Measurements from ENCODE around the gene MTMR12.

MTMR12 gene

DNA sequence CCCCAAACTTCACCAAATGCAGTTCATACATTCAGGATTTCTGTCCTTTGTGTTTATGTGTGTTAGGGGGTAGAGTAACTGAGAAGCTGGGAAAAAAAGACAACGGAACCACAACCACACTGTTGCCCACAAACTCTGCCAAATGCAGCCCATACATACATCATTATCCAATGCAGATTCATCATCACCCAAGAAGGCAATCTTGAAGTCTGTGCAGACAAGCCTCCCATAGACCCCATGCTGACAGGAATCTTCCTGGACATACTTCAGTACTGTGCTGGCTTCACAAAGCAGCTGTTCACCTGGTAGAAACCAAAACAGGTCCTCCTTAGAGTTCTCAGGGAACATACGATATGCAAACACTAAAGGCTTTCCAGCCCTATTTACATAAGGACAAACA lies 38.9 kb downstream of the MTMR12 start:
- Histone ChIP-seq H2BK5ac (ENCODE audit: low read depth, low read length, poor library complexity) (no peak overlapping the region), H3K79me1 (ENCODE audit: low read length) (no peaks in the 10 kb centered on the region), H4K8ac (ENCODE audit: low read depth, low read length) (no peak overlapping the region), H3K4ac (ENCODE audit: low read depth, low read length) (no peak overlapping the region), H4K91ac (ENCODE audit: low read depth, low read length) (no peak overlapping the region), H3K4me2 (ENCODE audit: low read length) (no peak overlapping the region), H3K4me1 (ENCODE audit: control insufficient read depth in 1 of 2, insufficient read depth in 2 of 2, low read length in 2 of 2) (no peaks in the 10 kb centered on the region), H4K12ac (ENCODE audit: low read depth, low read length) (no peak overlapping the region), H3K4me3 (ENCODE audit: low read depth, low read length) (no peak overlapping the region), H3K9ac (ENCODE audit: low read length) (no peak overlapping the region), H2BK120ac (ENCODE audit: insufficient read depth, low read length, poor library complexity) (no peak overlapping the region), H3K23ac (ENCODE audit: low read length) (no peak overlapping the region), H3K27ac (ENCODE audit: low read depth, low read length) (no peak overlapping the region), H2AK5ac (ENCODE audit: low read length) (no peak overlapping the region), H3K79me2 (ENCODE audit: control insufficient read depth, insufficient read depth, low read length, poor library complexity) (no peaks in the 10 kb centered on the region), H3K36me3 (ENCODE audit: control insufficient read depth in 1 of 2, insufficient read depth in 2 of 2, low read length in 2 of 2) (peaks cover 6 to 7% of the 10 kb centered on the region in 2 experiments), H2AFZ (ENCODE audit: insufficient read depth, low read length, poor library complexity) (no peak overlapping the region), H3K27me3 (ENCODE audit: insufficient read depth, low read length) (no peaks in the 10 kb centered on the region), H3K14ac (ENCODE audit: low read length) (no peak overlapping the region), H2BK12ac (ENCODE audit: low read length) (no peak overlapping the region), H3K9me3 (ENCODE audit: insufficient read depth, low read depth, low read length) (no peaks in the 10 kb centered on the region), H3K18ac (ENCODE audit: low read length) (no peak overlapping the region)
- WGBS (ENCODE audit: extremely low coverage, insufficient coverage, insufficient read length) = no CpG with 5 or more reads among the region's 2 CpGs
- no peak for DNase-seq

DNA sequence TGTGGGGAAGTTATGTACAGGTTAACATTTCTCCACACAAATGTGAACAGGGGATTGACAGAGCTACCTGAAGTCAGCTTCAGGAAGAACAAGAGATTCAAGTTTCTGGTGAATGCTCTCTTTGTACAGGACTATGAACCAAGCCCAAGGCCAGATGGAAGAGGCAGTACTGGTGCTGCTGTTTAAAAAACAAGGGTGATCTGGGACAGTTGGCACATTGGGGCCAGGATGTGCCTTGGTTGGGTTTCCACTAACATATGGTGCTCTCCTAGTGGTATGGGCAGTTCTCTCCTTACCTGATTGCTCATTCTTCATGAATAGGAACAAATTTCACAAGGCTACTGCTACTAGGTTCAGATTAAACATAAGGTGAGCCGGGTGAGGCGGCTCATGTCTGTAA lies 40.0 kb downstream of the MTMR12 start:
- Histone ChIP-seq H3K4ac (ENCODE audit: low read depth, low read length) (no peak overlapping the region), H3K79me2 (ENCODE audit: control insufficient read depth, insufficient read depth, low read length, poor library complexity) (no peaks in the 10 kb centered on the region), H3K27me3 (ENCODE audit: insufficient read depth, low read length) (no peaks in the 10 kb centered on the region), H4K12ac (ENCODE audit: low read depth, low read length) (no peak overlapping the region), H4K91ac (ENCODE audit: low read depth, low read length) (no peak overlapping the region), H3K36me3 (ENCODE audit: control insufficient read depth in 1 of 2, insufficient read depth in 2 of 2, low read length in 2 of 2) (peaks cover 7 to 10% of the 10 kb centered on the region in 2 experiments), H3K79me1 (ENCODE audit: low read length) (no peaks in the 10 kb centered on the region), H2BK120ac (ENCODE audit: insufficient read depth, low read length, poor library complexity) (no peak overlapping the region), H3K14ac (ENCODE audit: low read length) (no peak overlapping the region), H4K8ac (ENCODE audit: low read depth, low read length) (no peak overlapping the region), H3K23ac (ENCODE audit: low read length) (no peak overlapping the region), H3K27ac (ENCODE audit: low read depth, low read length) (no peak overlapping the region), H3K4me1 (ENCODE audit: control insufficient read depth in 1 of 2, insufficient read depth in 2 of 2, low read length in 2 of 2) (no peaks in the 10 kb centered on the region), H3K4me3 (ENCODE audit: low read depth, low read length) (no peak overlapping the region), H2AK5ac (ENCODE audit: low read length) (no peak overlapping the region), H2BK5ac (ENCODE audit: low read depth, low read length, poor library complexity) (no peak overlapping the region), H3K18ac (ENCODE audit: low read length) (no peak overlapping the region), H2BK12ac (ENCODE audit: low read length) (no peak overlapping the region), H3K9ac (ENCODE audit: low read length) (no peak overlapping the region), H3K4me2 (ENCODE audit: low read length) (no peak overlapping the region), H2AFZ (ENCODE audit: insufficient read depth, low read length, poor library complexity) (no peak overlapping the region), H3K9me3 (ENCODE audit: insufficient read depth, low read depth, low read length) (no peaks in the 10 kb centered on the region)
- DNase-seq = no peak
- no CpG with 5 or more reads among the region's 2 CpGs for WGBS (ENCODE audit: extremely low coverage, insufficient coverage, insufficient read length)

GRCh38 chr5:32270946-32271345 lies 41.8 kb downstream of the MTMR12 start:
- no peak overlapping the region for H2AK5ac ChIP-seq (ENCODE audit: low read length)
- H4K91ac ChIP-seq (ENCODE audit: low read depth, low read length) = no peak overlapping the region
- H2BK12ac ChIP-seq (ENCODE audit: low read length) = no peak overlapping the region
- no peak overlapping the region for H4K12ac ChIP-seq (ENCODE audit: low read depth, low read length)
- DNase-seq = no peak
- H3K4me3 ChIP-seq (ENCODE audit: low read depth, low read length) = no peak overlapping the region
- H3K9me3 ChIP-seq (ENCODE audit: insufficient read depth, low read depth, low read length) = no peaks in the 10 kb centered on the region
- no peak overlapping the region for H3K14ac ChIP-seq (ENCODE audit: low read length)
- no peaks in the 10 kb centered on the region for H3K79me1 ChIP-seq (ENCODE audit: low read length)
- no peak overlapping the region for H3K27ac ChIP-seq (ENCODE audit: low read depth, low read length)
- H3K4me2 ChIP-seq (ENCODE audit: low read length) = no peak overlapping the region
- peaks cover 9 to 11% of the 10 kb centered on the region in 2 experiments for H3K36me3 ChIP-seq (ENCODE audit: control insufficient read depth in 1 of 2, insufficient read depth in 2 of 2, low read length in 2 of 2)
- H4K8ac ChIP-seq (ENCODE audit: low read depth, low read length) = no peak overlapping the region
- H3K27me3 ChIP-seq (ENCODE audit: insufficient read depth, low read length) = no peaks in the 10 kb centered on the region
- H2BK120ac ChIP-seq (ENCODE audit: insufficient read depth, low read length, poor library complexity) = no peak overlapping the region
- WGBS (ENCODE audit: extremely low coverage, insufficient coverage, insufficient read length) = no CpG with 5 or more reads among the region's 1 CpG
- H3K18ac ChIP-seq (ENCODE audit: low read length) = no peak overlapping the region
- H2BK5ac ChIP-seq (ENCODE audit: low read depth, low read length, poor library complexity) = no peak overlapping the region
- no peak overlapping the region for H3K9ac ChIP-seq (ENCODE audit: low read length)
- no peak overlapping the region for H3K4ac ChIP-seq (ENCODE audit: low read depth, low read length)
- no peaks in the 10 kb centered on the region for H3K79me2 ChIP-seq (ENCODE audit: control insufficient read depth, insufficient read depth, low read length, poor library complexity)
- no peaks in the 10 kb centered on the region for H3K4me1 ChIP-seq (ENCODE audit: control insufficient read depth in 1 of 2, insufficient read depth in 2 of 2, low read length in 2 of 2)
- H3K23ac ChIP-seq (ENCODE audit: low read length) = no peak overlapping the region
- H2AFZ ChIP-seq (ENCODE audit: insufficient read depth, low read length, poor library complexity) = no peak overlapping the region

GRCh38 chr5:32270178-32270577 lies 42.6 kb downstream of the MTMR12 start:
- no peak overlapping the region for H2AK5ac ChIP-seq (ENCODE audit: low read length)
- no CpG with 5 or more reads among the region's 4 CpGs for WGBS (ENCODE audit: extremely low coverage, insufficient coverage, insufficient read length)
- no peak overlapping the region for H3K4me2 ChIP-seq (ENCODE audit: low read length)
- H3K79me1 ChIP-seq (ENCODE audit: low read length) = no peaks in the 10 kb centered on the region
- no peak overlapping the region for H3K4ac ChIP-seq (ENCODE audit: low read depth, low read length)
- peaks cover 9 to 11% of the 10 kb centered on the region in 2 experiments for H3K36me3 ChIP-seq (ENCODE audit: control insufficient read depth in 1 of 2, insufficient read depth in 2 of 2, low read length in 2 of 2)
- no peak overlapping the region for H4K91ac ChIP-seq (ENCODE audit: low read depth, low read length)
- no peaks in the 10 kb centered on the region for H3K4me1 ChIP-seq (ENCODE audit: control insufficient read depth in 1 of 2, insufficient read depth in 2 of 2, low read length in 2 of 2)
- H2AFZ ChIP-seq (ENCODE audit: insufficient read depth, low read length, poor library complexity) = no peak overlapping the region
- no peaks in the 10 kb centered on the region for H3K27me3 ChIP-seq (ENCODE audit: insufficient read depth, low read length)
- H3K79me2 ChIP-seq (ENCODE audit: control insufficient read depth, insufficient read depth, low read length, poor library complexity) = no peaks in the 10 kb centered on the region
- H3K9me3 ChIP-seq (ENCODE audit: insufficient read depth, low read depth, low read length) = no peaks in the 10 kb centered on the region
- H3K14ac ChIP-seq (ENCODE audit: low read length) = no peak overlapping the region
- no peak overlapping the region for H2BK120ac ChIP-seq (ENCODE audit: insufficient read depth, low read length, poor library complexity)
- no peak overlapping the region for H4K8ac ChIP-seq (ENCODE audit: low read depth, low read length)
- H3K23ac ChIP-seq (ENCODE audit: low read length) = no peak overlapping the region
- no peak overlapping the region for H3K27ac ChIP-seq (ENCODE audit: low read depth, low read length)
- no peak overlapping the region for H2BK5ac ChIP-seq (ENCODE audit: low read depth, low read length, poor library complexity)
- no peak overlapping the region for H3K9ac ChIP-seq (ENCODE audit: low read length)
- no peak overlapping the region for H3K18ac ChIP-seq (ENCODE audit: low read length)
- H2BK12ac ChIP-seq (ENCODE audit: low read length) = no peak overlapping the region
- H4K12ac ChIP-seq (ENCODE audit: low read depth, low read length) = no peak overlapping the region
- DNase-seq = no peak
- no peak overlapping the region for H3K4me3 ChIP-seq (ENCODE audit: low read depth, low read length)

Data from trophoblast cell (in vitro differentiated cells and primary cell).